ENCODE measurements around the gene SLC6A5. TPM values are rescaled to one million over a fixed set of nuclear protein-coding genes. Genes with fewer than 3 reads are reported as not detected.

Gene SLC6A5
- total and polyA plus RNA-seq, 9 of the 15 experiments (the other 6 are each of a cell fraction or from before 2014, with no cell fraction given) = 0.08 TPM; not detected in 8

DNA sequence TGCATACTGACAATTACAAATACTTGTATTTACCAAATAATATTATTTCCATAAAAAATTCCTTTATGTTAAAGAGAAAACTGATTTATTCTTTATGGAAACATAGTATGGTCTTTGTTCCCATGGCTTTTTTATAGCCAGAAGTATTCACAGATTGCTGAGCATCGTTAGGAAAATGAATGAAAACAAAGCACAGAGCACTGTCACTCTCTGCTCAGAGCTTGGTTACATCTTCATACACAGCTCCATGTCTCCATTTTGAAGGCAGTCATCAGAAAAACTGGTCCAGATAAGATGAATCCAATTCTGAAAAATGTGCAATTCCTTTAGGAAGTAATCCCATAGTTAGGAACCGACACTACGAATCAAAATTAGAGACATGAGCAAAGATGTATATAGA lies 9.0 kb upstream of the SLC6A5 start (continued):
- TF ChIP-seq, protein P1, sequence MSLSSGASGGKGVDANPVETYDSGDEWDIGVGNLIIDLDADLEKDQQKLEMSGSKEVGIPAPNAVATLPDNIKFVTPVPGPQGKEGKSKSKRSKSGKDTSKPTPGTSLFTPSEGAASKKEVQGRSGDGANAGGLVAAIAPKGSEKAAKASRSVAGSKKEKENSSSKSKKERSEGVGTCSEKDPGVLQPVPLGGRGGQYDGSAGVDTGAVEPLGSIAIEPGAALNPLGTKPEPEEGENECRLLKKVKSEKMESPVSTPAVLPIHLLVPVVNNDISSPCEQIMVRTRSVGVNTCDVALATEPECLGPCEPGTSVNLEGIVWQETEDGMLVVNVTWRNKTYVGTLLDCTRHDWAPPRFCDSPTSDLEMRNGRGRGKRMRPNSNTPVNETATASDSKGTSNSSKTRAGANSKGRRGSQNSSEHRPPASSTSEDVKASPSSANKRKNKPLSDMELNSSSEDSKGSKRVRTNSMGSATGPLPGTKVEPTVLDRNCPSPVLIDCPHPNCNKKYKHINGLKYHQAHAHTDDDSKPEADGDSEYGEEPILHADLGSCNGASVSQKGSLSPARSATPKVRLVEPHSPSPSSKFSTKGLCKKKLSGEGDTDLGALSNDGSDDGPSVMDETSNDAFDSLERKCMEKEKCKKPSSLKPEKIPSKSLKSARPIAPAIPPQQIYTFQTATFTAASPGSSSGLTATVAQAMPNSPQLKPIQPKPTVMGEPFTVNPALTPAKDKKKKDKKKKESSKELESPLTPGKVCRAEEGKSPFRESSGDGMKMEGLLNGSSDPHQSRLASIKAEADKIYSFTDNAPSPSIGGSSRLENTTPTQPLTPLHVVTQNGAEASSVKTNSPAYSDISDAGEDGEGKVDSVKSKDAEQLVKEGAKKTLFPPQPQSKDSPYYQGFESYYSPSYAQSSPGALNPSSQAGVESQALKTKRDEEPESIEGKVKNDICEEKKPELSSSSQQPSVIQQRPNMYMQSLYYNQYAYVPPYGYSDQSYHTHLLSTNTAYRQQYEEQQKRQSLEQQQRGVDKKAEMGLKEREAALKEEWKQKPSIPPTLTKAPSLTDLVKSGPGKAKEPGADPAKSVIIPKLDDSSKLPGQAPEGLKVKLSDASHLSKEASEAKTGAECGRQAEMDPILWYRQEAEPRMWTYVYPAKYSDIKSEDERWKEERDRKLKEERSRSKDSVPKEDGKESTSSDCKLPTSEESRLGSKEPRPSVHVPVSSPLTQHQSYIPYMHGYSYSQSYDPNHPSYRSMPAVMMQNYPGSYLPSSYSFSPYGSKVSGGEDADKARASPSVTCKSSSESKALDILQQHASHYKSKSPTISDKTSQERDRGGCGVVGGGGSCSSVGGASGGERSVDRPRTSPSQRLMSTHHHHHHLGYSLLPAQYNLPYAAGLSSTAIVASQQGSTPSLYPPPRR (CRISPR knock-in tag; IDR thresholded peaks at IDR 0.05; ENCODE audit: borderline replicate concordance) = no peak
- TF ChIP-seq ZNF3 (CRISPR knock-in tag; IDR thresholded peaks at IDR 0.05) = no peak

DNA sequence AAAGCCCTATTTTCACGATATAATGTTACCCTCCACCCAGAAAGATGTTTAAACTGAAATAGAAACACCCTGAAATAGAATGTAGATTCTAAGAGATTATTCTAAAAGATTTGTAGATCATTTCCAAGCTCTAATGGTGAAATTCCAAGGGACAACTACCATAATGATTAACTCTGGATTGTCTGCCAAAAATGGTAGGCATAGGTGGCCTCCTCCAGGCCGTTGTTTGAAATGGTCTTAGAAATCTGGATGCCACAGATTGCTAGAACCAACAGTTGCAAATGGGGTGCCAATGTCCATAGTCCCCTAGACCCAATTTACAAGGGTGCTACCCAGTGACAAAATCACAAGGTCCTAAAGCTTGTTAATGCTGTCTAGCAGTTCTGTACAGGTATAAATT lies 6.7 kb upstream of the SLC6A5 start:
- 3% methylated on average over 2 of the region's 2 CpGs for WGBS (ENCODE audit: insufficient coverage, low coverage, missing lambda C conversion rate)
- intact Hi-C loops (cut with micrococcal nuclease) = loop anchor here (5.0 kb wide), 1 partner anchor 75 kb away; no protein-coding TSS in a partner anchor
- ATAC-seq (no peak), DNase-seq (ENCODE audit: extremely low read depth in 1 of 4, low spot score in 3 of 4) (no peak), FAIRE-seq (no peak)
- no peaks in the 10 kb centered on the region for H3K36me3 ChIP-seq (ENCODE audit: control insufficient read depth, insufficient read depth, low read length)
- H2AFZ ChIP-seq (ENCODE audit: low read depth, low read length) = no peak overlapping the region
- H3K4me3 ChIP-seq = no peak overlapping the region
- TF ChIP-seq POLR3A (IDR thresholded peaks at IDR 0.05; ENCODE audit: borderline replicate concordance, extremely low read depth, insufficient read depth, insufficient read length) (no peak), RBM17 (IDR thresholded peaks at IDR 0.05; ENCODE audit: borderline replicate concordance, low read depth, low read length) (no peak), RFX5 (IDR thresholded peaks at IDR 0.05; ENCODE audit: low read depth, low read length) (no peak), RAD21 (CRISPR knock-in tag; conservative IDR thresholded peaks at IDR 0.05 in 1 of 2, IDR thresholded peaks at IDR 0.05 in 1 of 2) (peak in 1 of 2 experiments; percentile 28; a peak in 3 of 4 replicates), SMARCA4 (IDR thresholded peaks at IDR 0.05) (no peak), KLF10 (CRISPR knock-in tag; IDR thresholded peaks at IDR 0.05) (no peak)
- TF ChIP-seq, protein P2, sequence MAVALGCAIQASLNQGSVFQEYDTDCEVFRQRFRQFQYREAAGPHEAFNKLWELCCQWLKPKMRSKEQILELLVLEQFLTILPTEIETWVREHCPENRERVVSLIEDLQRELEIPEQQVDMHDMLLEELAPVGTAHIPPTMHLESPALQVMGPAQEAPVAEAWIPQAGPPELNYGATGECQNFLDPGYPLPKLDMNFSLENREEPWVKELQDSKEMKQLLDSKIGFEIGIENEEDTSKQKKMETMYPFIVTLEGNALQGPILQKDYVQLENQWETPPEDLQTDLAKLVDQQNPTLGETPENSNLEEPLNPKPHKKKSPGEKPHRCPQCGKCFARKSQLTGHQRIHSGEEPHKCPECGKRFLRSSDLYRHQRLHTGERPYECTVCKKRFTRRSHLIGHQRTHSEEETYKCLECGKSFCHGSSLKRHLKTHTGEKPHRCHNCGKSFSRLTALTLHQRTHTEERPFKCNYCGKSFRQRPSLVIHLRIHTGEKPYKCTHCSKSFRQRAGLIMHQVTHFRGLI (CRISPR knock-in tag; IDR thresholded peaks at IDR 0.05) = no peak
- TF ChIP-seq, protein P3, sequence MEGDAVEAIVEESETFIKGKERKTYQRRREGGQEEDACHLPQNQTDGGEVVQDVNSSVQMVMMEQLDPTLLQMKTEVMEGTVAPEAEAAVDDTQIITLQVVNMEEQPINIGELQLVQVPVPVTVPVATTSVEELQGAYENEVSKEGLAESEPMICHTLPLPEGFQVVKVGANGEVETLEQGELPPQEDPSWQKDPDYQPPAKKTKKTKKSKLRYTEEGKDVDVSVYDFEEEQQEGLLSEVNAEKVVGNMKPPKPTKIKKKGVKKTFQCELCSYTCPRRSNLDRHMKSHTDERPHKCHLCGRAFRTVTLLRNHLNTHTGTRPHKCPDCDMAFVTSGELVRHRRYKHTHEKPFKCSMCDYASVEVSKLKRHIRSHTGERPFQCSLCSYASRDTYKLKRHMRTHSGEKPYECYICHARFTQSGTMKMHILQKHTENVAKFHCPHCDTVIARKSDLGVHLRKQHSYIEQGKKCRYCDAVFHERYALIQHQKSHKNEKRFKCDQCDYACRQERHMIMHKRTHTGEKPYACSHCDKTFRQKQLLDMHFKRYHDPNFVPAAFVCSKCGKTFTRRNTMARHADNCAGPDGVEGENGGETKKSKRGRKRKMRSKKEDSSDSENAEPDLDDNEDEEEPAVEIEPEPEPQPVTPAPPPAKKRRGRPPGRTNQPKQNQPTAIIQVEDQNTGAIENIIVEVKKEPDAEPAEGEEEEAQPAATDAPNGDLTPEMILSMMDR (IDR thresholded peaks at IDR 0.05 in 2 of 3, conservative IDR thresholded peaks at IDR 0.05 in 1 of 3; ENCODE audit: insufficient read depth in 2 of 3, low read depth in 1 of 3, low read length in 3 of 3) = 0 out of 6 replicates have a peak, but pooled peaks of 1 of the 3 experiments have one; percentile 24
- ChIA-PET POLR2A (no interaction called here), CTCF (ENCODE audit: low intra/inter-chr PET ratio) (no interaction called here)
- H3K9me1 ChIP-seq (ENCODE audit: control insufficient read depth, insufficient read depth, low read length) = no peaks in the 10 kb centered on the region
- no peak overlapping the region for H3K27ac ChIP-seq (ENCODE audit: extremely low read depth, low read depth, low read length)
- H3K9ac ChIP-seq (ENCODE audit: insufficient read depth in 1 of 2, low read depth in 2 of 2, low read length in 2 of 2) = no peak overlapping the region
- H3K79me2 ChIP-seq (ENCODE audit: control insufficient read depth, insufficient read depth, low read length) = no peaks in the 10 kb centered on the region
- H3K27me3 ChIP-seq (ENCODE audit: control insufficient read depth in 2 of 2, insufficient read depth in 2 of 2, low read length in 2 of 2) = peaks cover 8 to 33% of the 10 kb centered on the region in 2 experiments
- no peaks in the 10 kb centered on the region for H4K20me1 ChIP-seq (replicated peaks; ENCODE audit: control insufficient read depth, insufficient read depth, low read length)
- peaks cover 3 to 18% of the 10 kb centered on the region in 2 experiments; a peak in 3 of 5 replicates for H3K4me1 ChIP-seq (replicated peaks in 1 of 2; ENCODE audit: control insufficient read depth in 2 of 2, insufficient read depth in 2 of 2, low read length in 2 of 2)
- H3K9me3 ChIP-seq (replicated peaks; ENCODE audit: control insufficient read depth, insufficient read depth, low read depth, low read length) = no peaks in the 10 kb centered on the region
- no peak overlapping the region for H3K4me2 ChIP-seq (ENCODE audit: insufficient read depth, low read length)
- in situ Hi-C loops (cut with MboI) = no loop called here
- BruUV-seq (replicated peaks) = no TSS peak

Data from K562 (cell line).